ENCODE results near the gene CDKN2B.
"Not testable (repeated sequence)": the region's sequence is repeated elsewhere in the genome, so short reads cannot be mapped to it uniquely, and the experiment has no call there.

The CDKN2B gene

GRCh38 chr9:21968331-21969010, 40.6 kb downstream of the CDKN2B start:
- DNase-seq = no peak

DNA sequence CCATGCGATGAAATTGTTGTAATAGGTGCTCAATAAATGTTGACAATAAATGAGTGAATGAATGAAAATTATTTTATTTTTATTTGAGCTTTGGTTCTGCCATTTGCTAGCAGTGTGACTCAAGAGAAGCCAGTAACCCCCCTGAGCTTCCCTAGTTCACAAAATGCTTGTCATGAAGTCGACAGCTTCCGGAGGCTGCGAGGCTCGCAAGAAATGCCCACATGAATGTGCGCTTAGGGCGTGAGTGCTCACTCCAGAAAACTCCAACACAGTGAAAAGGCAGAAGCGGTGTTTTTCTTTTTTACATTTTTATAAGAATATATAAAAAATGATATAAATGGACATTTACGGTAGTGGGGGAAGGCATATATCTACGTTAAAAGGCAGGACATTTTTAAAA, 41.4 kb downstream of the CDKN2B start:
- DNase-seq = no peak

GRCh38 chr9:21967169-21967568, 41.9 kb downstream of the CDKN2B start:
- DNase-seq = no peak

DNA sequence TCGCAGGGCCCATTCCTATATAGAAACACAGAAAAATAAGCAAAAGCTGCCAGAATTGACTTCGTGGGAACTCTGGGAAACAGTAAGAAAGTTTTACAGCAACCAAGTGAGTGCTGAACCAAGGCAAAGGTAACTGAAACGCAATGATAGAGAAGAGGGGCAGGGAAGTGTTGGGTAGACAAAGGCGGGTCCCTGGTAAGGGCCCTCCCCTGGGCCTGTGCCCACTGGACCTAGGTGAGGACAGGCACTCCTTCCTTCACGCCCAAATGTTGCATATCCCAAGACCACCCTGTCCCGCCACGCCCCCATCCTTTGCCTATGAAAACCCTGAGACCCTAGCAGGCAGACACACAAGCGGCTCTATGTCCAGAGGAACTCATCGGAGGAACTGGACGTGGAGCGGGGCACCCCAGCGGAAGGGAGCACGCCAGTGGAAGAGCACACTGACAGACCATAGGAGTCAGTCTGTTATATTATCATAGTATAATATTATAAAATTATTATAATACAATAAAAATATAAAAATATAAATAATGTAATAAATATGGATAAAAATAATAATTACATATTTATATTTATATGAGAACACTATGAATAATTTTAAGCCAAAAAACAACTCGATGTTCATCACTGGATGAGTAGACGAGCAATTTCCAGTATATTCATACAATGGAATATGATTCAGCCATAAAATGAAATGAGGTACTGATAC, 42.8 kb downstream of the CDKN2B start:
- no peak for DNase-seq

GRCh38 chr9:21965401-21965951, 43.6 kb downstream of the CDKN2B start:
- no peak for DNase-seq

DNA sequence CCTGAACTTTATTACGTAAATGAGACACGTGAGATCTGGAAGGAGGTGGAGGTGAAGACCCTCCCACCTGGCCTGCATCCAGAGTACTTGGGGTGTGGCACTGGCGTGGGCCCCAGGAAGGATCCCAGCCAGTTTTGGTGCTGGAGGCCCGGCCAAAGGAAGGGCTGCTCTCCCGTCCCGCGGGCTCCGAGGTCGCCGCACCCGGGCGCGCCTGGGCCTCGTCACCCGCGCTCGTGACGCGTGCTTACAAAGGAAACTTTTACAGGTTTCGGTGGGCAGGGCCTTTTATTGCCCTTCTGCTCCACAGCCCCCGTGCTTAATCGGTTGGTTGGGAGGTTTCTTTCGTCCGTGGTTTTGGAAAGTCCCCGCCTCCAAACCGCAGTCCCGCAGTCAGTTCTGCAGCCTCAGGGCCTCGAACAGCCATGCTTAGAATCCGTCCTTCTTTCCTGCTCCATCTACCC, 44.1 kb downstream of the CDKN2B start:
- no peak for DNase-seq

- DNase-seq = no peak
Observed at GRCh38 chr9:21961569-21961968, 47.5 kb downstream of the CDKN2B start.

- DNase-seq = not testable (repeated sequence)
Observed at GRCh38 chr9:21959268-21959667, 49.8 kb downstream of the CDKN2B start.

DNA sequence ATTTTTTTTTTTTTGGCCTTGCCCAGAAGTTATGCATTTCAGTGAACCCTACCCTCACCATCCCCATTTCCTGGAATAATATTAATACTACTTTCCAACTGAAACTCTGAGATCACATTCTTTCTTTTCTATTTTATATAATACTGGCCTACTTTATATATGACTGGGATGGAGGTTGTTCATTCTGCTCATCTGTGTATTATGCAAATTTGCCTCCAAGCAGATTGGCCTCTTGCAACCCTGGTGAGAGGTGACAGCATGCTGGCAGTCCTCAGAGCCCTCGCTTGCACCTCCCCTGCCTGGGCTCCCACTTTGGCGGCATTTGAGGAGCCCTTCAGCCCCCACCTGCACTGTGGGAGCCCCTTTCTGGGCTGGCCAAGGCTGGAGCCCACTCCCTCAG, 50.3 kb downstream of the CDKN2B start:
- no peak for DNase-seq
